NCI-H510A treated with DMSO at 0.1 percent for 48 hours (cell line): ENCODE data around the gene RAB26.

ENCODE experiments used
- DNase-seq: peaks from one replicate; lab custom pipeline; 2025; lab: John Stamatoyannopoulos, UW

RAB26 gene

GRCh38 chr16:2142942-2143877 lies 5.2 kb upstream of the RAB26 start:
- no peak for DNase-seq

DNA sequence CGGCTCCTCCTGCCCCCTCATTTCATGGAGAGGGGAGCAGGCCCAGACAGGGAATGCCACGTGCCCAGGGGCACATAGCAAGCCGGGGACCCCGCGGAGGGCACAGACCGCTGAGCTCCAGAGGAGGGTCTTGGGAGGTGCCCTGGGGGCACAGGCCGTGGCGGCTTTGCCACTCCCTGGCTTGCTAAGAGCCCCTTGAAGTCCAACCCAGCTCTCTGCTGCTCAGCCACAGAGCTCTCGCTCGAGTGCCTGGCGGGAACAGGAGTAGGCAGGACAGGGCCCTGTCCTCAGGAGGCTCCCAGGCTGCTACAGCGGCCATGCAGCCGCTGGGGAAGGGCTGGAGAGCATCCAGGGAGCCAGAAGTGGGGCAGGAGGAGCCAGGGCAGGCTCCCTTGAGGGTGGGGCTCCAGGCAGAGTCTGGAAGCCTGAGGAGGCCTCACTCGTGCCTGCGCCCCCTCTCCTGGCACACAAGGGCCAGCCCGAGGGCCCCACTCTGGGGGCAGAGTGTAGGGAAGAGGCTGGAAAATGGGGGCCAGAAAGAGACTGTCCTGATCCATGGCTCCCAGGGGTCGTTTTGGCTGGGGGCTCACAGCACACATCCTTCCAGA lies 4.4 kb upstream of the RAB26 start:
- DNase-seq = no peak

- no peak for DNase-seq
Measured at GRCh38 chr16:2145843-2146242, 2.6 kb upstream of the RAB26 start.

- no peak for DNase-seq
Measured at GRCh38 chr16:2147378-2147777, 1.0 kb upstream of the RAB26 start.

DNA sequence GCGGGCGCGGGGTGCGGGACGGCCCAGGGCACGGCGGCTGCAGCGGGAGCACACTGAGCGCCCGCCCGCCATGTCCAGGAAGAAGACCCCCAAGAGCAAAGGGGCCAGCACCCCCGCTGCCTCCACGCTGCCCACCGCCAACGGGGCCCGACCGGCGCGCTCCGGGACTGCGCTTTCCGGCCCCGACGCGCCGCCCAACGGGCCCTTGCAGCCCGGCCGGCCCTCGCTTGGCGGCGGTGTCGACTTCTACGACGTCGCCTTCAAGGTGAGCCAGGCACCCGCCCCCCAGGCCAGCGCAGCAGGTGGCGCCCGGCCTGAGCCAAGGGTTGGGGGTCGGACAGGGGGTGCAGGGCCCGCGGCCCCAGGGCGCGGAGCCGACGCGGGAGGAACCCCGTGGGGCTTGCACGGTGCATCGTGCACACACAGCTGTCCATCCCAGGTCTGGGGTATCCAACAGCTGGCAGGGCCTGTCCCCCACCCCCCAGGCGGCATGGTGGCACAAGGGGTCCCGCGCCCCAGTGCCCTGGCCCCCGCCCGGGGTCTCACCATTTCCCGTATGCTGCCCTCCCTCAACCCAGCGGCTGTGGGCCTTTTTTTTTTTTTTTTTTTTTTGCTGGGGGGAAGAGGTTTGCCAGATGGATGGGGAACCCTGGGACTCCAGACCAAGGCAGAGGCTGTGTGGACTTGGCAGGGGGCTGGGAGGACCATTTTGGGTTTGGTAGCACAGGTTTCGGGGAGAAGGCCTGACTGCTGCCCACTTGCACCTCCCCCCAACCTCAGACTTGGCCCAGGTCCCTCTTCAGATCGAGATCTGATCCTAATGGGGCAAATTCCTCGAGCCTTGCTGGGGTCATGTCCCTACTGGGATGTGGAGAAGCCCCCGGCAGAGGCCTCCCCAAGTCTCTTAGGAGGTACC lies 547 bp downstream of the RAB26 start:
- DNase-seq = no peak

- no peak for DNase-seq
Measured at GRCh38 chr16:2149630-2150417, 1.4 kb downstream of the RAB26 start.

GRCh38 chr16:2150418-2151187 lies 2.2 kb downstream of the RAB26 start:
- peak; percentile 16 for DNase-seq

- DNase-seq = no peak
Measured at GRCh38 chr16:2151188-2152091, 3.0 kb downstream of the RAB26 start.

- DNase-seq = no peak
Measured at GRCh38 chr16:2152695-2153506, 4.5 kb downstream of the RAB26 start.

DNA sequence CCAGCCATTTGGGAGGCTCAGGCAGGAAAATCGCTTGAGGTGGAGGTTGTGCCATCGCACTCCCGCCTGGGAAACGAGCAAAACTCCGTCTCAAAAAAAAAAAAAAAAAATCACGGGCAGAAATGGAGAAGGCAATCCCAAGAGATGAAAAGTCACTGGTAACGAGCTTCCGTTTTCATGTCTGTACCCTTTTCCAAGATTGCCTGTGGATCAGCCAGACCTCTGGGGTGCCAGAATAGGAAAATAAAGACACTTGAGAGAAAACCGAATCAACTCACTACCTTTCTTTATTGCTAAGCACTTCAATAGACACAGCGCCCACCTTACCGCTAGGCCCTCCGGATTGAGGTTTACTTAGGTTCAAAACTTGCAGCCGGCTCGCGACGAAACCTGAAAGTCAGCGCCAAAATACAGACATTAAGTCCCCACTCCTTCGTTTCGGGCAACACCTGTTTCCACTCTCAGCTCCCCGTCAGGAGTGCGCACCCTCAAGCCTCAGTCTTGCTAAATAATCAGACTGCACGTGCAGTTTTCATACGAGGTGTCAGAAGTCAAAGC lies 6.2 kb downstream of the RAB26 start:
- no peak for DNase-seq

- peak; percentile 94 for DNase-seq
Measured at GRCh38 chr16:2155091-2155950, 6.9 kb downstream of the RAB26 start, which contains the start of gene TRAF7. Gene TRAF7, plus strand, starts transcription at chr16:2155782. Its CDS starts 8,139 bp downstream, at chr16:2163921.

GRCh38 chr16:2155977-2156848 lies 7.8 kb downstream of the RAB26 start:
- DNase-seq = no peak

- DNase-seq = no peak
Measured at GRCh38 chr16:2156849-2157224, 8.4 kb downstream of the RAB26 start.

GRCh38 chr16:2157480-2158261 lies 9.2 kb downstream of the RAB26 start:
- DNase-seq = no peak

GRCh38 chr16:2158262-2158638 lies 9.8 kb downstream of the RAB26 start:
- DNase-seq = no peak
